Measurements from ENCODE around the gene DENND5B. TPM values are rescaled to one million over a fixed set of nuclear protein-coding genes. Genes with fewer than 3 reads are reported as not detected.

Gene DENND5B
- total RNA-seq: 10 to 100 TPM; 19.7 to 22.5 TPM
- polyA plus RNA-seq: 1 to 10 TPM; 3.1 to 5.6 TPM
- long read RNA-seq, donor 1, partial matches to known transcripts: 3 of 15 reads
- long read RNA-seq, donor 1, other reads (novel, unspliced or antisense): 12 of 15 reads
- long read RNA-seq, donor 2, partial matches to known transcripts: 2 of 16 reads
- long read RNA-seq, donor 2, other reads (novel, unspliced or antisense): 14 of 16 reads

GRCh38 chr12:31590642-31591379 is at the start of gene DENND5B:
TSS of gene DENND5B (minus strand) at chr12:31591136. CDS start at chr12:31590832, 304 bp downstream.
- intact Hi-C loops (cut with DNase I): loop anchor here in 1 of 2 donors (5.0 kb wide), 1 partner anchor 46 kb away; no protein-coding TSS in a partner anchor
- WGBS, 2 donors: 1% methylated on average over 22 to 117 of the region's 117 CpGs
- Histone ChIP-seq H3K27ac (ENCODE audit: low read depth in 1 of 2, low read length in 2 of 2) (peak within 1 kb of the TSS; percentile 71 to 95), H3K27me3 (ENCODE audit: control insufficient read depth in 1 of 2, insufficient read depth in 2 of 2, low read length in 1 of 2) (no peaks in the 10 kb centered on the region), H3K4me3 (ENCODE audit: low read length in 2 of 2) (peak within 1 kb of the TSS; percentile 98 to 99), H3K9me3 (ENCODE audit: control insufficient read depth, low read length) (no peaks in the 10 kb centered on the region), H3K4me1 (ENCODE audit: control insufficient read depth in 1 of 2, insufficient read depth in 2 of 2, low read length in 2 of 2) (no peaks in the 10 kb centered on the region), H3K36me3 (ENCODE audit: control insufficient read depth in 1 of 2, insufficient read depth in 2 of 2, low read length in 1 of 2) (no peaks in the 10 kb centered on the region)
- peak; percentile 89 for ATAC-seq (ENCODE audit: low FRiP score)
- DNase-seq: peak; percentile 83 to 92

- WGBS, 2 donors: 89% methylated on average over 1 of the region's 1 CpG
- ATAC-seq (ENCODE audit: low FRiP score) (no peak), DNase-seq (no peak)
- Histone ChIP-seq H3K36me3 (ENCODE audit: control insufficient read depth in 1 of 2, insufficient read depth in 2 of 2, low read length in 1 of 2) (no peaks in the 10 kb centered on the region), H3K9me3 (ENCODE audit: control insufficient read depth, low read length) (no peaks in the 10 kb centered on the region), H3K4me3 (ENCODE audit: low read length in 2 of 2) (no peak overlapping the region), H3K4me1 (ENCODE audit: control insufficient read depth in 1 of 2, insufficient read depth in 2 of 2, low read length in 2 of 2) (no peaks in the 10 kb centered on the region), H3K27me3 (ENCODE audit: control insufficient read depth in 1 of 2, insufficient read depth in 2 of 2, low read length in 1 of 2) (no peaks in the 10 kb centered on the region), H3K27ac (ENCODE audit: low read depth in 1 of 2, low read length in 2 of 2) (no peak overlapping the region)
- intact Hi-C loops (cut with DNase I): loop anchor here in 1 of 2 donors (5.0 kb wide), 1 partner anchor 42 kb away; the partner anchor contains the start of gene DENND5B
Measured at GRCh38 chr12:31634620-31635019, 43.7 kb upstream of the DENND5B start.

GRCh38 chr12:31633464-31633863 is 42.5 kb upstream of the DENND5B start:
- H3K4me3 ChIP-seq (ENCODE audit: low read length in 2 of 2): no peak overlapping the region
- no peak overlapping the region for H3K27ac ChIP-seq (ENCODE audit: low read depth in 1 of 2, low read length in 2 of 2)
- H3K4me1 ChIP-seq (ENCODE audit: control insufficient read depth in 1 of 2, insufficient read depth in 2 of 2, low read length in 2 of 2): no peaks in the 10 kb centered on the region
- no peaks in the 10 kb centered on the region for H3K27me3 ChIP-seq (ENCODE audit: control insufficient read depth in 1 of 2, insufficient read depth in 2 of 2, low read length in 1 of 2)
- WGBS, 2 donors: 75 to 89% methylated on average over 4 of the region's 4 CpGs
- no peaks in the 10 kb centered on the region for H3K36me3 ChIP-seq (ENCODE audit: control insufficient read depth in 1 of 2, insufficient read depth in 2 of 2, low read length in 1 of 2)
- DNase-seq (no peak), ATAC-seq (ENCODE audit: low FRiP score) (no peak)
- H3K9me3 ChIP-seq (ENCODE audit: control insufficient read depth, low read length): no peaks in the 10 kb centered on the region
- intact Hi-C loops (cut with DNase I): no loop called here

GRCh38 chr12:31631809-31632208 is 40.9 kb upstream of the DENND5B start:
- Histone ChIP-seq H3K27me3 (ENCODE audit: control insufficient read depth in 1 of 2, insufficient read depth in 2 of 2, low read length in 1 of 2) (no peaks in the 10 kb centered on the region), H3K4me3 (ENCODE audit: low read length in 2 of 2) (no peak overlapping the region), H3K4me1 (ENCODE audit: control insufficient read depth in 1 of 2, insufficient read depth in 2 of 2, low read length in 2 of 2) (no peaks in the 10 kb centered on the region), H3K9me3 (ENCODE audit: control insufficient read depth, low read length) (no peaks in the 10 kb centered on the region), H3K36me3 (ENCODE audit: control insufficient read depth in 1 of 2, insufficient read depth in 2 of 2, low read length in 1 of 2) (no peaks in the 10 kb centered on the region), H3K27ac (ENCODE audit: low read depth in 1 of 2, low read length in 2 of 2) (no peak overlapping the region)
- WGBS, 2 donors: 93 to 95% methylated on average over 12 of the region's 12 CpGs
- ATAC-seq (ENCODE audit: low FRiP score) (no peak), DNase-seq (no peak)
- intact Hi-C loops (cut with DNase I): no loop called here

GRCh38 chr12:31631023-31631724 is 40.2 kb upstream of the DENND5B start:
- 96 to 97% methylated on average over 6 of the region's 6 CpGs for WGBS, 2 donors
- no peak for ATAC-seq (ENCODE audit: low FRiP score)
- intact Hi-C loops (cut with DNase I): no loop called here

GRCh38 chr12:31629756-31630732 is 39.1 kb upstream of the DENND5B start:
- peak; percentile 53 for ATAC-seq (ENCODE audit: low FRiP score)
- intact Hi-C loops (cut with DNase I): loop anchor here in 1 of 2 donors (2.0 kb wide), 1 partner anchor 27 kb away; no protein-coding TSS in a partner anchor
- WGBS, 2 donors: 43 to 48% methylated on average over 16 of the region's 16 CpGs
- no peak overlapping the region for H3K4me3 ChIP-seq (ENCODE audit: low read length in 2 of 2)
- peak in 1 of 2 donors; percentile 57 for DNase-seq
- H3K4me1 ChIP-seq (ENCODE audit: control insufficient read depth in 1 of 2, insufficient read depth in 2 of 2, low read length in 2 of 2): no peaks in the 10 kb centered on the region
- no peaks in the 10 kb centered on the region for H3K36me3 ChIP-seq (ENCODE audit: control insufficient read depth in 1 of 2, insufficient read depth in 2 of 2, low read length in 1 of 2)
- H3K27ac ChIP-seq (ENCODE audit: low read depth in 1 of 2, low read length in 2 of 2): no peak overlapping the region
- H3K9me3 ChIP-seq (ENCODE audit: control insufficient read depth, low read length): no peaks in the 10 kb centered on the region
- no peaks in the 10 kb centered on the region for H3K27me3 ChIP-seq (ENCODE audit: control insufficient read depth in 1 of 2, insufficient read depth in 2 of 2, low read length in 1 of 2)

More at GRCh38 chr12:31631023-31631724, 40.2 kb upstream of the DENND5B start:
- Histone ChIP-seq H3K27me3 (ENCODE audit: control insufficient read depth in 1 of 2, insufficient read depth in 2 of 2, low read length in 1 of 2) (no peaks in the 10 kb centered on the region), H3K36me3 (ENCODE audit: control insufficient read depth in 1 of 2, insufficient read depth in 2 of 2, low read length in 1 of 2) (no peaks in the 10 kb centered on the region), H3K9me3 (ENCODE audit: control insufficient read depth, low read length) (no peaks in the 10 kb centered on the region), H3K4me3 (ENCODE audit: low read length in 2 of 2) (no peak overlapping the region), H3K4me1 (ENCODE audit: control insufficient read depth in 1 of 2, insufficient read depth in 2 of 2, low read length in 2 of 2) (no peaks in the 10 kb centered on the region), H3K27ac (ENCODE audit: low read depth in 1 of 2, low read length in 2 of 2) (no peak overlapping the region)
- DNase-seq: no peak

- 78 to 91% methylated on average over 5 of the region's 5 CpGs for WGBS, 2 donors
- H3K27me3 ChIP-seq (ENCODE audit: control insufficient read depth in 1 of 2, insufficient read depth in 2 of 2, low read length in 1 of 2): no peaks in the 10 kb centered on the region
- H3K4me3 ChIP-seq (ENCODE audit: low read length in 2 of 2): no peak overlapping the region
- H3K4me1 ChIP-seq (ENCODE audit: control insufficient read depth in 1 of 2, insufficient read depth in 2 of 2, low read length in 2 of 2): no peaks in the 10 kb centered on the region
- H3K9me3 ChIP-seq (ENCODE audit: control insufficient read depth, low read length): no peaks in the 10 kb centered on the region
- DNase-seq: no peak
- intact Hi-C loops (cut with DNase I): loop anchor here in 1 of 2 donors (2.0 kb wide), 1 partner anchor 25 kb away; no protein-coding TSS in a partner anchor
- no peak overlapping the region for H3K27ac ChIP-seq (ENCODE audit: low read depth in 1 of 2, low read length in 2 of 2)
- ATAC-seq (ENCODE audit: low FRiP score): no peak
- no peaks in the 10 kb centered on the region for H3K36me3 ChIP-seq (ENCODE audit: control insufficient read depth in 1 of 2, insufficient read depth in 2 of 2, low read length in 1 of 2)
Measured at GRCh38 chr12:31627456-31628054, 36.6 kb upstream of the DENND5B start.

Measured in aorta (tissue), 5 donors.